ENCODE results near the gene TRPC1.
"Not testable (repeated sequence)": the region's sequence is repeated elsewhere in the genome, so short reads cannot be mapped to it uniquely, and the experiment has no call there.

The TRPC1 gene

GRCh38 chr3:142723968-142724681, at the start of gene TRPC1:
TRPC1 (plus strand) TSS chr3:142724034; CDS start chr3:142724560, 526 bp downstream.
- DNase-seq (ENCODE audit: low spot score) = peak; percentile 99

DNA sequence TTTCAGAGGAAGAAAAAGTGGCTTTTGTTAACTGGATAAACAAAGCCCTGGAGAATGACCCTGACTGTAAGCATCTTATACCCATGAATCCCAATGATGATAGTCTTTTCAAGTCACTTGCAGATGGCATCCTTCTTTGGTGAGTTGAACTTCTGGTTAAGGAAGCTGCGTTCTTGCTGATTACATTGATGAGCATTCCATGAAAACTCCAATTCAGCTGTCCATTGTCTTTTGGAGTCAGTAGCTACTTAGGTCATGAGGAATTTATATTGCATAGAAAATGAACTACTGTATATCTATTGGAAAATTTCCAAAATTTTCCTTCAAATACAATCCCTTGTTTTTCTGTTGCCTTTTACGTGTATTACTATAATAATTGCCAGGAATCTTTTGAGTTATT, 47.7 kb upstream of the TRPC1 start:
- no peak for DNase-seq (ENCODE audit: low spot score)

- DNase-seq (ENCODE audit: low spot score) = no peak
Measured at GRCh38 chr3:142680710-142681109, 43.1 kb upstream of the TRPC1 start.

DNA sequence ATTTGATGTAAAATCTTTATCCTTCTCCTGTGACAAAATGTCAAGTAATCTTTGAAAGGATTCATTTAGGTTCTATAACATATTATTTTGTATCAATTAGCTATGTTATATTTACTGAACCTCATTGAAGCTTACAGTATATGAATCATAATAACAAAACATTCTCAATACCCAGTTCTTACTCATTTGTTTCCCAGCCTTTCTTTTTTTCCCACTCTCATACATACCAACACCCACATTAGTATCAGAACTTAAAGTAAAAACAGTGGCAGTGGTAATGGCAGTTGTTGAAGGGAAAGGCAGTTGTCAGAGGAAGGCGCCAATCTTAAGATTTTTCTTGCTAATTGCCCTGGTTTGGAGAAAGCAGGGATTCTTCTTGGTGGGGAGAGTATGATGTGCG, 33.2 kb upstream of the TRPC1 start:
- DNase-seq (ENCODE audit: low spot score) = no peak

DNA sequence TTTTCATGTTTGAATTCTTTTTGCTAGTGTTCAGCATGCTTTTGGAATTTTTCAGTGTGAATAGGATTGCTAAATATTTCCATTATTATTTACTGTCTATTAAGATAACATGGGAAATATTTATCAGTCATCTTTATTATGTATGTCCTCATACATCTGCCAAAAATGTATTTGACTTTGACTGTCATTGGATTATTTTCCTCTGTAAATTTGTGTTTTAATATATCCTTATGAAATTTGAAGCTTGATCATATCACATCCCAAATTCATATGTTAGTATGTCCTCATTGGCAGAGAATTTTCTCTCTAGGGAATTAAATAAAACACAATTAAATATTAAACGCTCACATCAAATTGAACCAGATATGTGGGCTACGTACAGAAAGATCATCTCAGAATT, 32.3 kb upstream of the TRPC1 start:
- no peak for DNase-seq (ENCODE audit: low spot score)

DNA sequence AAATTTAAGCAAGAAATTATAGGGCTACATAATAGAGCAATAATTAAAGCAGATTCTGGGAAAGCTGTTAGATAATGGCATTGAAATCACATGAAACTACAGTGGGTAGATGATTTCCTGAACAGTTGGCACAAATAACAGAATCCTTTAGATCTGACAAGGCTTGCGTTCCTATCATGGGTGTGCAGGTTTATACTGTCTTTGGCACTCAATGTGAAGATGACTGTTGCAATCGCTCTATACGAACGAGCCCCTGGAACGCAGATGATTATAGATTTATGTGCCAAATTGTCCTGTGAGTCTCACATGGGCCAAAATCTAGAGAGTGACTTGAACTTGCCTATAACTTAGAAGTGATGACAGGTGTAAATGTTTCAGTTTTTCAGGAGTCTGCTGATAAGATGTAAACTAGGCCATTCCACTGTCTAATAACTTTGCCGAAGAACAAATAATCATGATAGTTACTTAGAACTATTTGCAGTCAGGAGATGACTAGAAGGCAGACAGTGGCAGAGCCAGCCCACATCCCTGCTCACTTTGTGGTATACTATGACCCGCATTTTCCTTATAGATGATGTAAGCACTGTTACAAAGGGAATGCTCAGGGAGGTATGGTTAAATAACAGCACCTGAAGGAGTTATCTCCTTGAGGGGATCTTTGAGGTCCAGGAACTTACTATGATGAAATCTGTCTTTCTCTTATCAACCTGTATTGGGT, 30.5 kb upstream of the TRPC1 start:
- DNase-seq (ENCODE audit: low spot score) = no peak

GRCh38 chr3:142694225-142694624, 29.6 kb upstream of the TRPC1 start:
- DNase-seq (ENCODE audit: low spot score) = no peak

GRCh38 chr3:142705198-142705597, 18.6 kb upstream of the TRPC1 start:
- no peak for DNase-seq (ENCODE audit: low spot score)

DNA sequence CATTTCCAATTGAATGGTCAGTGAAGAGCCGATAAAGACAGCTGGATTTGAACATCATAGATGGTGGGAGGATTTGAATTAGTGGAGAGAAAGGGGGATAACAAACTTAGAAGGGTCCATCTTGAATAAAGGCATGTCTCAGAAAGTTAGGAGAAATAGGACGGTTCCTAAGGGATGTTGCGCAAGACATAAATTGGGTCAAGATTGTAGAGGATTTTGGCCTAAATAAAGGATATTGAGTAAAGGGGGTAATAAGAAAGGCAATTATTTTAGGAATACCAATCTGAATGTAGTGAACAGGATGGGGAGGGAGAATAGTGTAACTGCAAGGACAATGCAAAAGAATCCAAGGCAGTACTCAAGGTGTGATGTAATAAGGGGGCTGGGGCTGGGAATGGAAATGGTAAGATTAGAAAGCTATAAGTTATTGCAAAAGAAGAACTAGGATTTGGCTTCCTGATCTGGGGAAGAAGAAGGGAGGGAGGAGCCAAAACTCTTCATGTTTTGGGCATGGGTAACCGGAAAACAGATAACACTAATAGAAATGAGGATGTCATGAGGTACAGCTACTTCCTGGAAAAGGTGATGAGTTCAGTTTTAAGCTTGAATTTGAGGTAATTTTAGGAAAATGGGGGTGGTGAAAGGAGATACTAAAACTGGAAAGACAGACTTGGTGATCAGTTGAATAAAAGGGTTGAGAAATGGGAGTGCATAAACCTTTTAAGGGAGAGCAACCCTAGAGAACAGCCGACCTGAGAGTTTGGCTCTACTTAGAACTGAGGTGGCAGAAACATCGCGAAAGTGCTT, 17.3 kb upstream of the TRPC1 start:
- DNase-seq (ENCODE audit: low spot score) = no peak

DNA sequence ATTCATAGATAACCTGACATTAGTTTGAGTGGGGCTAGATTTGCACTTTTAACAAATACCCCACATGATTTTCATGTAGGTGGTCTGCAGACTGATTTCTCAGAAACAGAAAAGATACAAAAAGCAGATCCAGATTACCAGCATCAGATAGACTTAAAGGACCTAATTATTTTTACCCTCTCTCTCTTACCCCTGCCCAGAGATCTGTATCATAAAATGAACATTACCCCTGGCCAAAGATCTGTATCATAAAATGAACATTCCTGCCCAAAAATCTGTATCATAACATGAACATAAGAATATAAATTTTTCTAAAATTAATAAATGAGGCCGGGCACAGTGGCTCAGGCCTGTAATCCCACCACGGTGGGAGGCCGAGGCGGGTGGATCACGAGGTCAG, 14.6 kb upstream of the TRPC1 start:
- no peak for DNase-seq (ENCODE audit: low spot score)

DNA sequence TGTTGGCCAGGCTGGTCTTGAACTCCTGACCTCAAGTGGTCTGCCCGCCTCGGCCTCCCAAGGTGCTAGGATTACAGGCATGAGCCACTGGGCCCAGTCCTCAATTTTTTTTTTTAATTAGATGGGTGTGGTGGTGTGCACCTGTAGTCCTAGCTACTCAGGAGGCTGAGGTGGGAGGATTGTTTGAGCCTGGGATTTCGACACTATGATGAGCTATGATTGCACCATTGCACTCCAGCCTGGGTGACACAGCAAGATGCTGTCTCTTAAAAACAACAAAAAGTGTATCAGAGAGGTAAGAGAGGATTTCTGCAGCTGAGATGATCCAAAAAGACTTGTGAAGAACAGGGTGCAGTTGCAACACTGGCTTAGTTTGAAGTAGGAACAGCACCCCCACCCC, 9.0 kb upstream of the TRPC1 start:
- DNase-seq (ENCODE audit: low spot score) = not testable (repeated sequence)

DNA sequence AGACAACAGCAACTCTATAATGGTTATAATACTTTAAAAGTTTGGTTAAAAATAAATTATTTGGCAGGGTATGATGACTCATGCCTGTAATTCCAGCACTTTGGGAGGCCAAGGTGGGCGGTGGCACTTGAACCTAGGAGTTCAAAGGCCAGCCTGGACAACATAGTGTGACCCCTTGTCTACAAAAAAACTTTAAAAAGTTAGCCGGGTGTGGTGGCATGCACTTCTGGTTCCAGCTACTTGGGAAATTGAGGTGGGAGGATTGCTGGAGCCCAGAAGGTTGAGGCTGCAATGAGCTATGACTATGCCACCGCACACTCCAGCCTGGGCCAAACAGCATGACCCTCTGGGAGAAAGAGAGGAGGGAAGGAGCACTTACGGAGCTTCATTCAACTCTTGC, 7.7 kb upstream of the TRPC1 start:
- DNase-seq (ENCODE audit: low spot score) = no peak

DNA sequence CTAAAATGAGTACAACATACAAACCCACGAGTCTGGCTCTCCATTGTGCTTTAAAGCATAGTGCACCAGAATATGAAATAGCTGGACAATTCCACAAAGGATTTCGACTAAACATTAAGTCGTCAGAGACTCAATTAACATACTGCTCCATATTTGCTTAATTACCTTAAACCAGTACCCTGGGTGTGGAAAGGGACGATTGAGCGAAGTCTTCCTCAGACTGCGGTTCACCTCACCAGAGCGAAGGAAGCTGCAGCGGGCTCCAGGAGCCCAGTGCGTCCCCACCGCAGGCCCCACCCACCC, 218 bp upstream of the TRPC1 start:
- DNase-seq (ENCODE audit: low spot score) = no peak

DNA sequence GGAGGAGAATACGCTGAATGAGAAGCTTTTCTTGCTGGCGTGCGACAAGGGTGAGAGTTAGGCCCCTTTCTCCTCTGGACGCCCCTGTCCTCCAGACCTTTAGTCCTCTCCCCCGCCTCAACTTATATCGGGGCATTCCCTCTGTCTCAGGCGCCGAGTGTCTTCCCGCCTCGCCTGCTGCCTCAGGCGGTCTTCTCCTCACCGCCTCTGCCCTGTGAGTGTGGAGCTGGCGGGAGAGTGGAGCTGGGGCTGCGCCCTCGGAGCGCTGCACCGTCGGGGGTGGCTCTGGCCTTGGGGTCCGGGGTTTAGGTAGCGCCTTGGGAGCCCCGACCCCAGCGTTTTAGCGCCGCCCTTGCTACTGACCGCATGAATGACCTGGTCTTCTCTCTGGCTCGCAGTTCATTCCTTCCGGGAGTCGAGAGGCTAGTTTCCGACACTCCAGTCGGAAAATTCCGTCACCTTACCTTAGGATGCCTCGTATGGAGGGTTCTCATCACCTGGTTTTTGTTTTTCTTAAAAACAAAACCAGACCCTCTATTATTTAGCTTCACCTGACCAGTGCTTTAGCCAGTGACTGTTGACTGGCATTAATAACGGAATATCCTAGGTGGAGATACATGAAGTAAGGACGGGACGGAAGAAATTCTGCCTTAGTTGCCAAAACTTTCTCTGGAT, 985 bp downstream of the TRPC1 start:
- DNase-seq (ENCODE audit: low spot score) = peak; percentile 55

DNA sequence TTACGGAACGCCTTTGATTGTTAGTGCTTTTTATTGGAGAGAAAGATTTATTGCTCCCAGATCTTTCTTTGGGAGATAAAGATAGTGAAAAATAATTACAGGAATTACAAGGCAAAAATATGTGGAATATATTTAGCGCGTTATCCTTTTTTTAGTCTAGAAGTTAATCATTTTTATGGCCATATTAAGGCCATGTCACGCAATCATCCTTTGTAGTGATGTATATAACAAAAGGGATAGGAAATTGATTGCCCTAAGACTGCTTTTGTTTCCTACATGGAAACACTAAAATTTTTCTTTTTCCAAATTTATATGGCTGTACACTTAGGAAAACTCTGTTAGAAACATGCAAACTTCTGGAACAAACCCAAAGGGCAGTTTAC, 1.5 kb downstream of the TRPC1 start:
- no peak for DNase-seq (ENCODE audit: low spot score)

DNA sequence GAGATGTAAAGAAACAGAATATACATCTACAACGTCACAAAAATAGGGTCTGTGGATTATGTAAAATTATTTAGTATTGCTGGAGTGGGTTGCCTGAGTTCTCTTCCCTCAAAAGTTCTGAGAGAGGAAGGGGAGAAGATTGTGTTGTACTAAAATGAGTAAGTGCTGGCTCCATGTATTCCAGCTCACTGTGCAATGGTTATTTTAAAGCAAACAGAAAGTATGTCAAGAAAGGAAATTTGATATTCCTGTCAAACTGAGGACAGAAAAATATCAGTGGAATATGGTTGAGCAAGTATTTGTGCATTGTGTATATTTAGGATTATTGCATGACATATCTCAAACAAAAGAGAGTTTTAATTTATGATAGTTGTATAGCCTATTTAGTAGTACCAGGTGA, 2.2 kb downstream of the TRPC1 start:
- DNase-seq (ENCODE audit: low spot score) = no peak

DNA sequence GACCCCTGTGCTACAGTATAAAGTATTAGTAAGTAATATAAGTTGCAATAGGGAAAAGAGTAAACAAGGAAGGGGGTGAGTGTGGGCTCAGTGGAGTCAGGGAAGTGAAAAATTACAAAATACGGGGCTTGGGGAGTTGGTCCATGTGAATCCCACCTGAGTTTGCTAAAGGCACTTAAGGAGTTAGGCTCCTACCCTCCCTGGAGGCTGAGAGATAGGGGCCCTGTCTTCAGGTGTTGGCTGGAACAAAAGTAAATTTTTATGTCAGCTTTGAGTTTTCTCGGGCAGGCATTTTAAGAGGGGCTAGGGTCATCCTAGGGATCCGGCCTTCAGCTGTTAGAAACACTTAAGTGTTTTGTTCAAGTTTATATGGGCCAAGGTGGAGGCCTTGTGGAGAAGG, 8.2 kb downstream of the TRPC1 start:
- DNase-seq (ENCODE audit: low spot score) = no peak

- DNase-seq (ENCODE audit: low spot score) = no peak
Measured at GRCh38 chr3:142734834-142735233, 11.0 kb downstream of the TRPC1 start.

DNA sequence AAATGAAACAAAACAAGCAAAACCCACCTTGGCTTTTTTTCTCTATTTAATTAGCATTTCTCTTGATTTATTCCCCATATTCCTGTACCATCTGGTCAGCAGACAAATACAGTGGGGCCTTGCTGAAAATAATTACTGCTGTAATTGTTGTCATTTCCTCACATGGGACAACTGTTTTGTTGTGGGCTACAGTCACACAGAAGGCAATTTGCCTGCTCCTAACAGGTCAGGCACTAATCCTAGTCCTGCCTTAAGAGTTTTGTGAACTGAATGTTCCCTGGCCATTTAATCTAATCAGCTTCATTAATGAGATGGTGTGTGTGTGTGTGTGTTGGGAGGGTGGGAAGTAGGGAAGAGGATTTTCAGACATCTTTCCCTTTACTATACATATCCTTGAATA, 11.6 kb downstream of the TRPC1 start:
- DNase-seq (ENCODE audit: low spot score) = no peak

- DNase-seq (ENCODE audit: low spot score) = no peak
Measured at GRCh38 chr3:142738396-142738795, 14.6 kb downstream of the TRPC1 start.

DNA sequence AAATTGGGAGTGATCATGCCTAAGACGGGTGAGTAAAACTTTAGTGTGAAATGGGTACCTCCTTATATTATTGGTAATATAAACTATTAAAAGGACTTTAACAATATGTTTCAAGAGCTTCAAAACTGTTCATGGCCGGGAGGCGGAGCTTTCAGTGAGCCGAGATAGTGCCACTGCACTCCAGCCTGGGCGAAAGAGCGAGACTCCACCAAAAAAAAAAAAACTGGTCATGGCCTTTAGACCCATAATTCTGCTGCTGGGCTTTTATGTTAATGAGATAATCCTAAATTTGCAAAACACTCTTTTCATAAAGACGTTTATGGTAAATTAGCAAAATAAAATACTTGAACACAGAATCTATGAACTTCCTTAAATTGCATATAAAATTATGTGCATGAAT, 22.8 kb downstream of the TRPC1 start:
- DNase-seq (ENCODE audit: low spot score) = no peak

GRCh38 chr3:142750531-142750930, 26.7 kb downstream of the TRPC1 start:
- DNase-seq (ENCODE audit: low spot score) = not testable (repeated sequence)

GRCh38 chr3:142752605-142753004, 28.8 kb downstream of the TRPC1 start:
- not testable (repeated sequence) for DNase-seq (ENCODE audit: low spot score)
